NOMO-1 (cell line): ENCODE data around the gene RAP1GAP2.

ENCODE experiments used
- DNase-seq, 2 experiments: peaks; one replicate each; lab custom pipeline; 2025; ENCODE audit not compliant: unreplicated experiment in 2 of 2; lab: John Stamatoyannopoulos, UW

RAP1GAP2 gene

GRCh38 chr17:2905696-2906501 lies 109.7 kb downstream of the RAP1GAP2 start:
- DNase-seq, result no peak

- DNase-seq, result no peak
Observed at GRCh38 chr17:2906901-2907300, 110.7 kb downstream of the RAP1GAP2 start.

GRCh38 chr17:2909175-2909845 lies 113.1 kb downstream of the RAP1GAP2 start:
- DNase-seq, result no peak

- DNase-seq, result no peak
Observed at GRCh38 chr17:2909846-2910234, 113.6 kb downstream of the RAP1GAP2 start.

GRCh38 chr17:2911035-2911754 lies 115.0 kb downstream of the RAP1GAP2 start:
- no peak for DNase-seq

GRCh38 chr17:2911755-2912111 lies 115.5 kb downstream of the RAP1GAP2 start:
- DNase-seq, result no peak

GRCh38 chr17:2912754-2913153 lies 116.5 kb downstream of the RAP1GAP2 start:
- DNase-seq, result no peak

GRCh38 chr17:2916461-2916860 lies 120.2 kb downstream of the RAP1GAP2 start:
- no peak for DNase-seq

GRCh38 chr17:2921443-2921842 lies 125.2 kb downstream of the RAP1GAP2 start:
- no peak for DNase-seq

- DNase-seq, result no peak
Observed at GRCh38 chr17:2924211-2924610, 128.0 kb downstream of the RAP1GAP2 start.

GRCh38 chr17:2925011-2925410 lies 128.8 kb downstream of the RAP1GAP2 start:
- peak in 1 of 2 experiments; percentile 36 for DNase-seq

- no peak for DNase-seq
Observed at GRCh38 chr17:2926019-2926650, 129.9 kb downstream of the RAP1GAP2 start.

- DNase-seq, result no peak
Observed at GRCh38 chr17:2928294-2928890, 132.2 kb downstream of the RAP1GAP2 start.

- DNase-seq, result no peak
Observed at GRCh38 chr17:2929881-2930533, 133.8 kb downstream of the RAP1GAP2 start.

GRCh38 chr17:2931876-2932275 lies 135.6 kb downstream of the RAP1GAP2 start:
- DNase-seq, result no peak

- DNase-seq, result no peak
Observed at GRCh38 chr17:2932946-2933345, 136.7 kb downstream of the RAP1GAP2 start.

- DNase-seq, result no peak
Observed at GRCh38 chr17:2933606-2934005, 137.4 kb downstream of the RAP1GAP2 start.

- DNase-seq, result no peak
Observed at GRCh38 chr17:2935632-2936031, 139.4 kb downstream of the RAP1GAP2 start.

- DNase-seq, result no peak
Observed at GRCh38 chr17:2936351-2936750, 140.1 kb downstream of the RAP1GAP2 start.

- no peak for DNase-seq
Observed at GRCh38 chr17:2936771-2937321, 140.6 kb downstream of the RAP1GAP2 start.
